A549 (cell line): Measurements from ENCODE around the gene SIRT2.

Source experiments
- CHD2 ChIP-seq: fragments of 150-350 bp; IDR thresholded peaks from 2 replicates; pipeline ENCODE4 v1.6.1; 2014; ENCODE audit warnings: low read length; ENCODE audit not compliant: partially characterized antibody
- CHD4 ChIP-seq: fragments of 200-600 bp; sonication (generic); IDR thresholded peaks from 2 replicates; pipeline ENCODE4 v1.6.1; 2016; ENCODE audit warnings: antibody characterized with exemption, mild to moderate bottlenecking, borderline replicate concordance
- CTCF ChIP-seq: fragments of >200 bp; sonication (Bioruptor Twin); formaldehyde crosslinking; IDR thresholded peaks from 3 replicates; pipeline ENCODE4 v1.5.1; 2016
- FOXS1 ChIP-seq: fragments of 250-450 bp; sonication (Bioruptor Pico); IDR thresholded peaks from 2 replicates; pipeline ENCODE4 v1.5.0; 2020; ENCODE audit warnings: mild to moderate bottlenecking, moderate library complexity
- HMGXB4 ChIP-seq: fragments of 250-450 bp; sonication (Bioruptor Pico); IDR thresholded peaks from 2 replicates; pipeline ENCODE4 v1.5.0; 2021; ENCODE audit warnings: mild to moderate bottlenecking, moderate library complexity, borderline replicate concordance
- KDM1A ChIP-seq: fragments of 200-600 bp; sonication (generic); IDR thresholded peaks from 2 replicates; pipeline ENCODE4 v1.6.1; 2016; ENCODE audit warnings: low read depth, mild to moderate bottlenecking
- MAZ ChIP-seq: fragments of 150-350 bp; IDR thresholded peaks from 2 replicates; pipeline ENCODE4 v1.6.1; 2014; ENCODE audit warnings: antibody characterized with exemption, low read depth, low read length, borderline replicate concordance
- POLR2A ChIP-seq: IDR thresholded peaks from 2 replicates; pipeline ENCODE4 v1.6.1; 2012; ENCODE audit warnings: mild to moderate bottlenecking, low read length
- ZFP36 ChIP-seq: fragments of 450-650 bp; IDR thresholded peaks from 2 replicates; pipeline ENCODE4 v1.6.1; 2014; ENCODE audit warnings: borderline replicate concordance; ENCODE audit not compliant: partially characterized antibody
- TF ChIP-seq, protein P1 (sequence below): fragments of 450-650 bp; IDR thresholded peaks from 2 replicates; pipeline ENCODE4 v1.6.1; 2014; ENCODE audit warnings: antibody characterized with exemption

DNA sequence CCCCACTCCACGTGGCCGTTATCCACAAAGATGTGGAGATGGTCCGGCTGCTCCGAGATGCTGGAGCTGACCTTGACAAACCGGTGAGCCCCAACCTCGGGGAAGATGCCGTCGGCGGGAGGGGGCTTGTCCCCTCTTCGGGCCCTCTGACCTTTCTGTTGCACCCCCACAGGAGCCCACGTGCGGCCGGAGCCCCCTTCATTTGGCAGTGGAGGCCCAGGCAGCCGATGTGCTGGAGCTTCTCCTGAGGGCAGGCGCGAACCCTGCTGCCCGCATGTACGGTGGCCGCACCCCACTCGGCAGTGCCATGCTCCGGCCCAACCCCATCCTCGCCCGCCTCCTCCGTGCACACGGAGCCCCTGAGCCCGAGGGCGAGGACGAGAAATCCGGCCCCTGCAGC, 7.8 kb upstream of the SIRT2 start:
- TF ChIP-seq CTCF: no peak
- TF ChIP-seq, protein P1, sequence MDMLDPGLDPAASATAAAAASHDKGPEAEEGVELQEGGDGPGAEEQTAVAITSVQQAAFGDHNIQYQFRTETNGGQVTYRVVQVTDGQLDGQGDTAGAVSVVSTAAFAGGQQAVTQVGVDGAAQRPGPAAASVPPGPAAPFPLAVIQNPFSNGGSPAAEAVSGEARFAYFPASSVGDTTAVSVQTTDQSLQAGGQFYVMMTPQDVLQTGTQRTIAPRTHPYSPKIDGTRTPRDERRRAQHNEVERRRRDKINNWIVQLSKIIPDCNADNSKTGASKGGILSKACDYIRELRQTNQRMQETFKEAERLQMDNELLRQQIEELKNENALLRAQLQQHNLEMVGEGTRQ: no peak
- no peak for TF ChIP-seq CHD4
- TF ChIP-seq FOXS1 (CRISPR knock-in tag): no peak
- no peak for TF ChIP-seq POLR2A
- no peak for TF ChIP-seq CHD2
- TF ChIP-seq MAZ: no peak
- TF ChIP-seq KDM1A: no peak
- TF ChIP-seq HMGXB4 (CRISPR knock-in tag): no peak
- TF ChIP-seq ZFP36: no peak
